Right cardiac atrium (tissue), 5 donors: ENCODE results near the gene ARSG. TPM values are rescaled to one million over a fixed set of nuclear protein-coding genes. Genes with fewer than 3 reads are reported as not detected.
"Not testable (repeated sequence)": the region's sequence is repeated elsewhere in the genome, so short reads cannot be mapped to it uniquely, and the experiment has no call there.

ENCODE experiments used
- ATAC-seq, 2 donors: fragments of 200-7000 bp; cut with Tn5 transposase; one replicate each; pipeline versions ENCODE4 v1.8.0 to v1.9.1; 2020; ENCODE audit warnings: moderate library complexity in 2 of 2, mild to moderate bottlenecking in 1 of 2
- DNase-seq, 3 donors: peaks; one replicate each; pipeline ENCODE4 v3.0.0-alpha.2; 2020
- H3K27ac ChIP-seq: one replicate; pipeline ENCODE4 v1.5.1; 2013; ENCODE audit warnings: mild to moderate bottlenecking, low read length, control low read depth, moderate library complexity
- H3K27me3 ChIP-seq: one replicate; pipeline ENCODE4 v1.6.1; 2013; ENCODE audit not compliant: control insufficient read depth, insufficient read depth
- H3K4me1 ChIP-seq: one replicate; pipeline ENCODE4 v1.6.1; 2013; ENCODE audit warnings: low read length; ENCODE audit not compliant: control insufficient read depth, insufficient read depth
- H3K4me3 ChIP-seq: one replicate; pipeline ENCODE4 v1.5.1; 2013; ENCODE audit warnings: low read length, control low read depth
- H3K9me3 ChIP-seq: one replicate; pipeline ENCODE4 v1.6.1; 2013; ENCODE audit warnings: low read length; ENCODE audit not compliant: control insufficient read depth
- WGBS: extraction: QIAGEN DNeasy Blood & Tissue Kit; methylation state at CpG from one replicate; pipeline ENCODE4 v1.1.7; 2013; 5-methylcytosine and 5-hydroxymethylcytosine counted together
- intact Hi-C, 4 donors: fragments of 100-400 bp; cut with DNase I; formaldehyde crosslinking; loops; one replicate each; pipeline versions ENCODE4 v1.11.0 to v1.14.0; 2022 to 2023
- polyA plus RNA-seq: library from polyadenylated mRNA; stranded (reverse); fragments of 200-250 nt; gene quantifications from one replicate; pipeline ENCODE4 v1.2.3, GENCODE V29; 2013
- total RNA-seq, 4 donors: library from RNA; stranded (reverse); fragmentation: NEBNext Ultra II Directional; extraction: Animal tissue kit (Norgen Biotek cat#: 25700); gene quantifications; one replicate each; pipeline ENCODE4 v1.2.1, GENCODE V29; 2021
- donor health status: healthy with polysubstance abuse.
- donor health status: DM: no; HTN: yes; CAD: no.
- donor health status: DM: no; HTN: no; CAD: no.
- donor health status: DM: no; HTN: yes; CAD: no; lungs with severe emphysema.
- donor health status: DM: yes; HTN: yes; CAD: no.

Gene ARSG
- total and polyA plus RNA-seq, 5 donors, result 2.8 to 9.3 (median 6.5) TPM

DNA sequence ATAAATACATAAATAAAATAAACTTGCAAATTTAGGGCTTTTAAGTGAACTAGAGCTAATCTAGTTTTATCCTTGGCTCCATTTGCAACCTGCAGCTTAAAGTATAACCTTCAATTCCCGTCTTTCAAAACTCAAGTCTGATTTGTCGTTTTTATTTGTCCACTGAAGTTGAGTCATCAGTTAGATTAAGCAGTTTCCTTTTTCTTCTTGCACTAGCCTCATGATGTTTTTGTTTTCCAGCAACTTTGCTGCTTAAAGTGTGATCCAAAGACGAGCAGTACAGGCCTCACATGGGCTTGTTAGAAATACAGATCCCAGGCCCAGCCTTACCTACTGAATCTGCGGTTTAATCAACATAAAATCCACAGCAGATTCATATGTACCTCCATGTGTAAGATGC is 13.8 kb downstream of the ARSG start:
- H3K4me1 ChIP-seq, result no peaks in the 10 kb centered on the region
- ATAC-seq, result no peak
- 72% methylated on average over 4 of the region's 4 CpGs for WGBS
- no peak for DNase-seq
- H3K4me3 ChIP-seq, result no peak overlapping the region
- no peaks in the 10 kb centered on the region for H3K27me3 ChIP-seq
- intact Hi-C loops, result no loop called here
- no peak overlapping the region for H3K27ac ChIP-seq
- no peaks in the 10 kb centered on the region for H3K9me3 ChIP-seq

DNA sequence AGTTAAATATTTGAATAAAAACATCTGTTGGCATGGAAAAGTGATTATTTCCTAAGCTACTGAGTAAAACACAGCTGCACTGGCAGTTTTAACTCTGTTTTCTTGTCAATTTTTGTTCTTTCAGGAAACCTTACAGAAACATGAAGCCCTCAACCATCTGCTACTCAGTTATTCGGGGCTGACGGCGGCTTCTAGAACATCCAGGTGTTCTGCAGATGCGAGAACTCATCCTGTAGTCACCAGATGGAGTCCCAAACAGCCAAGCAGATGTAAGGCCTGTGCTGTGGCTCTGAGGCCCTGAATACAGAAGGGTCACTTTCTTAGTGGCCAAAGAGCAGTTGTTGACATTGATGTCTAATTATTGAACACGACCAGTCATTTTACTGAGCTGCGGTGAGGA is 15.5 kb downstream of the ARSG start:
- 65% methylated on average over 6 of the region's 6 CpGs for WGBS
- Histone ChIP-seq H3K4me3 (no peak overlapping the region), H3K27me3 (no peaks in the 10 kb centered on the region), H3K9me3 (no peaks in the 10 kb centered on the region), H3K4me1 (no peaks in the 10 kb centered on the region), H3K27ac (no peak overlapping the region)
- DNase-seq (no peak), ATAC-seq (no peak)
- intact Hi-C loops, result no loop called here

DNA sequence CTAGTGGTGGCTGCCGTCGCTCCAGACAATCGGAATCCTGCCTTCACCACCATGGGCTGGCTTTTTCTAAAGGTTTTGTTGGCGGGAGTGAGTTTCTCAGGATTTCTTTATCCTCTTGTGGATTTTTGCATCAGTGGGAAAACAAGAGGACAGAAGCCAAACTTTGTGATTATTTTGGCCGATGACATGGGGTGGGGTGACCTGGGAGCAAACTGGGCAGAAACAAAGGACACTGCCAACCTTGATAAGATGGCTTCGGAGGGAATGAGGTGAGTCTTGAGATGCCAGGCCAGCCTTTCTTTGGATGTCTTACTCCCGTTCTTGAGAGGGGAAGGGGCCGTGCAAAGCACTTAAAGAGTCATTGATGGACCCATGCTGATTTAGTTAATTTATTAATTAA is 16.1 kb downstream of the ARSG start:
- no peak for DNase-seq
- no peak overlapping the region for H3K27ac ChIP-seq
- H3K4me1 ChIP-seq, result no peaks in the 10 kb centered on the region
- no peak overlapping the region for H3K4me3 ChIP-seq
- ATAC-seq, result peak in 1 of 2 donors; percentile 67
- H3K27me3 ChIP-seq, result no peaks in the 10 kb centered on the region
- intact Hi-C loops, result no loop called here
- 73% methylated on average over 8 of the region's 8 CpGs for WGBS
- H3K9me3 ChIP-seq, result no peaks in the 10 kb centered on the region

DNA sequence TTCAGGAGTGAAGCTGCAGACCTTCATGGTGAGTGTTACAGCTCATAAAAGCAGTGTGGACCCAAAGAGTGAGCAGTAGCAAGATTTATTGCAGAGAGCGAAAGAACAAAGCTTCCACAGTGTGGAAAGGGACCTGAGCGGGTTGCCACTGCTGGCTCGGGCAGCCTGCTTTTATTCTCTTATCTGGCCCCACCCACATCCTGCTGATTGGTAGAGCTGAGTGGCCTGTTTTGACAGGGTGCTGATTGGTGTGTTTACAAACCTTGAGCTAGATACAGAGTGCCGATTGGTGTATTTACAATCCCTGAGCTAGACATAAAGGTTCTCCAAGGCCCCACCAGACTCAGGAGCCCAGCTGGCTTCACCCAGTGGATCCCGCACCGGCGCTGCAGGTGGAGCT is 17.2 kb downstream of the ARSG start:
- ATAC-seq, DNase-seq, H3K27me3 ChIP-seq, H3K27ac ChIP-seq, intact Hi-C loops, H3K9me3 ChIP-seq, H3K4me3 ChIP-seq, H3K4me1 ChIP-seq: not testable (repeated sequence)
- WGBS, result 91% methylated on average over 7 of the region's 7 CpGs

DNA sequence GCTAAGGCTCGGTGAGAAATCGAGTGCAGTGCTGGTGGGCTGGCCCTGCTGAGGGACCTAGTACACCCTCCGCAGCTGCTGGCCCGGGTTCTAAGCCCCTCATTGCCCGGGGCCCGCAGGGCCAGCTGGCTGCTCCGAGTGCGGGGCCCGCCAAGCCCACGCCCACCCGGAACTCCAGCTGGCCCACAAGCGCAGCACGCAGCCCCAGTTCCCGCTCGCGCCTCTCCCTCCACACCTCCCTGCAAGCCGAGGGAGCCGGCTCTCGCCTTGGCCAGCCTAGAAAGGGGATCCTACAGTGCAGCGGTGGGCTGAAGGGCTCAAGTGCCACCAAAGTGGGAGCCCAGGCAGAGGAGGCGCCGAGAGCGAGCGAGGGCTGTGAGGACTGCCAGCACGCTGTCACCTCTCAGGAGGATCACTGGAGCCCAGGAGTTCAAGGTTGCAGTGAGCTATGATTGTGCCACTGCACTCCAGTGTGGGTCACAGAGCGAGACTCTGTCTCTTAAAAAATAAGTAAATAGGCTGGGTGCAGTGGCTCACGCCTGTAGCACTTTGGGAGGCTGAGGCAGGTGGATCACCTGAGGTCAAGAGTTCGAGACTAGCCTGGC is 17.9 kb downstream of the ARSG start:
- H3K4me1 ChIP-seq, H3K4me3 ChIP-seq, intact Hi-C loops, ATAC-seq, H3K9me3 ChIP-seq, H3K27ac ChIP-seq, DNase-seq, H3K27me3 ChIP-seq: not testable (repeated sequence)
- WGBS, result 93% methylated on average over 28 of the region's 28 CpGs

DNA sequence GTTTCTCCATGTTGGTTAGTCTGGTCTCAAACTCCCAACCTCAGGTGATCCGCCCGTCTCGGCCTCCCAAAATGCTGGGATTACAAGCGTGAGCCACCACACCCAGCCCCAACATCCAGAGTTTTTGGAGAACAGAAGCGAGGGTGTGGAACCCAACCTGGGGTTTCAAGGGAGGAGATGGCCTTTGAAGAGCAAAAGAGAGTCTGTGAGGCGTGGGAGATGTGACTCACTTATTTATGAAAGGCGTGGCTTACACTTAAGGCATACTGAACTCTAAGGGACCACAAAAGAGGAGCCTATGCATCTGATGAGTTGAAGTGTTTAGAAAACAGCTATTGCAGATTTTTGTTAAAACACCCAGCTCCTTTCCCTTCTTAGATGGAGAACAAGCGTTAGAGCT is 18.9 kb downstream of the ARSG start:
- Histone ChIP-seq H3K4me3 (no peak overlapping the region), H3K4me1 (no peaks in the 10 kb centered on the region), H3K27ac (no peak overlapping the region), H3K9me3 (no peaks in the 10 kb centered on the region), H3K27me3 (no peaks in the 10 kb centered on the region)
- WGBS, result 90% methylated on average over 8 of the region's 8 CpGs
- intact Hi-C loops, result no loop called here
- ATAC-seq (no peak), DNase-seq (no peak)

DNA sequence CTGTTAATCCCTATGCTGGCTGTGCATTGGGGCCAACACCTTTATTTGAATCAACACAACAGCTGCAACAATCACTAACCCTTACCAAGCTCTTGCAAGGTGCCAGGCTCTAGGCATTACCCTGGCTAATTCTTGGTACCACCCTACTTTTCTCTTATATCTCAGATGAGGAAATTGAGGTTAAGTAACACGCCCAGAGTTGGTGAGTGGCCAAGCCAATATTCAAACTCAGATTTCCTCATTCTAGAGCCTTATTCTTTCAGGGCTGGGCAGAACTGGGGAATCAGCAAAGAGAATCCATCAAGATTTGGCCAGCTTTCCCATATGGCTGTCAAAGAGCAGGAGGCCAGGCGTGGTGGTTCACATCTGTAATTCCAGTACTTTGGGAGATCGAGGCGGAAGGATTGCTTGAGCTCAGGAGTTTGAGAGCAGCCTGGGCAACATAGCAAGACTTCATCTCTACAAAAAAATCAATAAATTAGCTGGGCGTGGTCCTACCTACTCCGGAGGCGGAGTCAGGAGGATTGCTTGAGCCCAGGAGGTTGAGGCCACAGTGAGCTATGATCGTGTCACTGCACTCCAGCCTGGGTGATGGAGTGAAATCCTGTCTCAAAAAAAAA is 23.7 kb downstream of the ARSG start:
- intact Hi-C loops, result no loop called here
- no peak overlapping the region for H3K4me3 ChIP-seq
- peak in 1 of 2 donors; percentile 22 for ATAC-seq
- H3K9me3 ChIP-seq, result no peaks in the 10 kb centered on the region
- WGBS, result 88% methylated on average over 8 of the region's 8 CpGs
- peaks cover 3% of the 10 kb centered on the region for H3K4me1 ChIP-seq
- peak in 1 of 3 donors; percentile 70 for DNase-seq
- no peaks in the 10 kb centered on the region for H3K27me3 ChIP-seq
- no peak overlapping the region for H3K27ac ChIP-seq

DNA sequence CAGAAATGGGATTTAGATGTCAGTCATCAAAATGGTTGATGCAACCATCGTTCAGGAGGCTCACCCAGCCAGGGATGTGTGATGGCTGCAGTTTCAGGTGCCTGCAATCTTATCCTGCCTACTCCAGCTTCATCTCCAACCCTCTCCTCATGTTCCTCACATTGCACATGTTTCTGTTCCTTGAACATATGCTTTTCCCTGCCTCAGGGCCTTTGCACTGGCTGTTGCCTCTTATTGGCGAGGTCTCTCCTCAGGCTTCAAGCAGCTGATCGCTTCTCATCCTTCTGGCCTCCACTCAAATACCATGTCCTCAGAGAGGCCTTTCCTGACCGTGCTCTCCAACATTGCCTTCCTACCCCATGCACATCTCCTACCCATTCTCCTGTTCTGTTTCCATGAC is 24.6 kb downstream of the ARSG start:
- no peaks in the 10 kb centered on the region for H3K9me3 ChIP-seq
- peaks cover 3% of the 10 kb centered on the region for H3K4me1 ChIP-seq
- DNase-seq (no peak), ATAC-seq (no peak)
- intact Hi-C loops, result no loop called here
- no peak overlapping the region for H3K27ac ChIP-seq
- no peak overlapping the region for H3K4me3 ChIP-seq
- no peaks in the 10 kb centered on the region for H3K27me3 ChIP-seq
- 95% methylated on average over 4 of the region's 4 CpGs for WGBS

DNA sequence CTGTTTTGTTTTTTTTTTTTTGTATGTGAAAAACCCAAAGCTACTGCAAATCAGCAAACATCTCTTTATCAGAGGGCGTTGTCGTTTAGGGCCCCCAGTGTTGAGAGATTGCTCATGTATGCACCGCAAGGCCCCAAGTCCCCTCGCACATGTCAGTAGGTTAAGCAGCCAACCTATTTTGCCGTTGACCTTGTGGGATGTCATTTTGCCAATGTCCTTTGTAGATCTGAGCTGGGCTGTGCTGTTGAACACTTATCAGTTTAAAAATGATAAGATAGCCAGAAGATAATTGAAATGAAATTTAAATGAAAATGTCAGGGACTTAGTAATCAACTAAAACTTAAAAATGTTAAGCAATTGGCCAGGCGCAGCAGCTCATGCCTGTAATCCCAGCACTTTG is 26.2 kb downstream of the ARSG start:
- 92% methylated on average over 6 of the region's 6 CpGs for WGBS
- ATAC-seq (no peak), DNase-seq (no peak)
- H3K27me3 ChIP-seq, result no peaks in the 10 kb centered on the region
- no peak overlapping the region for H3K27ac ChIP-seq
- H3K4me3 ChIP-seq, result no peak overlapping the region
- peaks cover 3% of the 10 kb centered on the region for H3K4me1 ChIP-seq
- intact Hi-C loops, result no loop called here
- no peaks in the 10 kb centered on the region for H3K9me3 ChIP-seq

DNA sequence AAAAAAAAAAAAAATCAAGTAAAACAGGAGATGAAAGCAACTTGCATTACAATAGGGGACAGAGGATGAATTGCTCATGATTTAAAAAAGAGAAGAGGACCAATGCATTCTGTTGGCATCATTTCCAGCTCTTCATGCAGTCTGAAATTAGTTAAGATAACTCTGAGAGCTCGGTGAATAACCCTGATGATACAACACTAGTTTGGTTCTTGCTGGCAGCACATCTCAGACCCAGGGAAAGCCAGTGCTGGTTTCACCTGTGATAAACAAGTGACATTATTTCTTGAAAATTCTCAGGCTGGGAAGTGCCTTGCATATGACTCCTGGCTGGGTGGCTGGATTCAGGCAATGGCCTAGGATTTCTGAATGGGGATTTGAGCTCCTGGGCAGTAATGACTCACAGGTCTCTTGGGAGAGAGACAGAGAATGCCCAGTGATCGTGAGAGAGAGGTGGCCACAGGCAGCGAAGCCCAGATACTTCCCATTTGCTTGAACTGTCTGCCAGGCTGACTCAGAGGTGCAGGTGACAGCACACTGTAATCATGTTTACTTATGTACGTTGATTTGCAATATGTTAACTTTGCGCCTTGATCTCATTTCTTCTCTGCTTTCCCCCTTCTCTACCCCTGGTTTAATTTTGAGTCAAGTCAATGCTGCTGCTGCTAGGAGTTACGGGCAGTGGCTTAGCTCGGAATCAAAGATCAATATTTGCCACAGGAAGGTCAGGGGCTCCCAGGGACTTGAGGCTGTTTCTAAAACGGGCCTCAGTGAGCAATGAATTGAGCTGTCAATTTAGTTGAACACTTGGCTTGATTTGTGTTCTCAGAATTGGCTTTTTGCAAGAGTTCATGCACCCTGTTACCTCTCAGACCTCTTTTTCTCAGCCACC is 27.1 kb downstream of the ARSG start:
- Histone ChIP-seq H3K9me3 (no peaks in the 10 kb centered on the region), H3K4me3 (no peak overlapping the region), H3K27ac (no peak overlapping the region), H3K27me3 (no peaks in the 10 kb centered on the region), H3K4me1 (peaks cover 3% of the 10 kb centered on the region)
- DNase-seq (no peak), ATAC-seq (peak in 1 of 2 donors; percentile 27)
- intact Hi-C loops, result no loop called here
- WGBS, result 72% methylated on average over 8 of the region's 8 CpGs

DNA sequence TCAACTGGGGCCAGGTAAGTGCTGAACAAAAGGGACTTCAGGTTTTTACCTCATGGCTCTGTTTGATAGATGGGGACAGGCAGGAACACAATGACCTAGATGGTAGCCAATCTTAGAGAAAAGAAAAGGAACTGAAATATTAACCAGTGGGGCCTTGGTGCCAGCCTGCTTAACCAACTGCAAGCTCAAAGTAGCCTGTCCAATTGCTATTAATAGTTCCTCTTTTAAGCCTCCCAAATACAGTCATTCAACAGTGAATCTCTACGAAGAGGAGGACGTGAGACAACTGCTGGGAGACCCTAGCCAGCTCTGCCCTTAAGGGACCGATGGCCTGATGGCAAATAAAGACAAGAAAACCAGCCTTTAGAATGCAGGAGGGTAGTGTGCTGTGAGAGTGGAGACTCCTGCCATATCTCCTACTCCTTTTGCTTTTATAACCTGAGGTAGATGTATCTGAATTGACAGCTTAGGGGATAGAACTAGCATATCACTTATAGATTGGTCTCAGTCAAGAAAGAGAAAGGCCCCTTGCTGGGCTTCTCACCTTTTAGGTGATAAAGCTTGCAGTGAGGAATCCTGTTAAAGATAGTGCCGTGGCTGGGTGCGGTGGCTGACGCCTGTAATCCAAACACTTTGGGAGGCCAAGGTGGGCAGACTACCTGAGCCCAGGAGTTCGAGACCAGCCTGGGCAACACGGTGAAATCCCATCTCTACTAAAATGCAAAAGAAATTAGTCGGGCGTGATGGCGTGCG is 28.3 kb downstream of the ARSG start:
- Histone ChIP-seq H3K4me1 (peaks cover 3% of the 10 kb centered on the region), H3K27me3 (no peaks in the 10 kb centered on the region), H3K27ac (no peak overlapping the region), H3K4me3 (no peak overlapping the region), H3K9me3 (no peaks in the 10 kb centered on the region)
- DNase-seq, result no peak
- intact Hi-C loops, result no loop called here
- ATAC-seq, result peak; percentile 31 to 54
- WGBS, result 86% methylated on average over 12 of the region's 12 CpGs
